CD4-positive, alpha-beta T cell (primary cell): ENCODE data around the gene CYS1. TPM values are rescaled to one million over a fixed set of nuclear protein-coding genes. Genes with fewer than 3 reads are reported as not detected.
A peak's percentile ranks its signal among the peaks of the same experiment; 100 is the strongest.
"Not testable (repeated sequence)": the region's sequence is repeated elsewhere in the genome, so short reads cannot be mapped to it uniquely, and the experiment has no call there.

Source experiments
- ATAC-seq: fragments of 200-7000 bp; cut with Tn5 transposase; one replicate; pipeline ENCODE4 v1.10.0; 2022; ENCODE audit warnings: mild to moderate bottlenecking; ENCODE audit not compliant: poor library complexity
- CTCF ChIA-PET: fragments of 350-600 bp; sonication (Branson Sonifier 250); formaldehyde crosslinking; loops from one replicate; lab custom pipeline; 2021; ENCODE audit warnings: antibody characterized with exemption, inconsistent platforms; lab: Charles Lee
- POLR2A ChIA-PET: fragments of 350-600 bp; sonication (Branson Sonifier 250); formaldehyde crosslinking; loops from one replicate; lab custom pipeline; 2021; ENCODE audit warnings: antibody characterized with exemption, inconsistent platforms; lab: Charles Lee
- DNase-seq, 14 experiments: peaks; one replicate each; pipeline ENCODE4 v3.0.0-alpha.2; 2013 to 2020; ENCODE audit warnings: mixed read lengths in 2 of 14
- H3K27ac ChIP-seq, 2 donors: one replicate each; pipeline versions ENCODE4 v1.5.1 to v1.7.0; 2013; ENCODE audit warnings: low read length in 2 of 2, low read depth in 1 of 2, mild to moderate bottlenecking in 1 of 2
- H3K27me3 ChIP-seq, 2 experiments: 1 replicate in 1 of 2; 2 replicates in 1 of 2; pipeline versions ENCODE4 v1.6.1 to v1.7.0; 2013; ENCODE audit warnings: low read length in 2 of 2, control low read depth in 1 of 2, mild to moderate bottlenecking in 1 of 2, moderate library complexity in 1 of 2; ENCODE audit not compliant: insufficient read depth in 2 of 2, control insufficient read depth in 1 of 2
- H3K36me3 ChIP-seq: one replicate; pipeline ENCODE4 v1.6.1; 2013; ENCODE audit warnings: low read length, control low read depth; ENCODE audit not compliant: insufficient read depth
- H3K4me1 ChIP-seq: one replicate; pipeline ENCODE4 v1.6.1; 2013; ENCODE audit warnings: low read length, control low read depth; ENCODE audit not compliant: insufficient read depth
- H3K4me3 ChIP-seq: one replicate; pipeline ENCODE4 v1.5.1; 2013; ENCODE audit warnings: mild to moderate bottlenecking, low read length, moderate library complexity
- H3K9me3 ChIP-seq, 2 experiments: 1 replicate in 1 of 2; 2 replicates in 1 of 2; pipeline versions ENCODE4 v1.6.1 to v1.7.0; 2013; ENCODE audit warnings: low read length in 2 of 2, mild to moderate bottlenecking in 2 of 2, control low read depth in 1 of 2, moderate library complexity in 1 of 2; ENCODE audit not compliant: control insufficient read depth in 1 of 2, insufficient read depth in 1 of 2
- H3K27ac Mint-ChIP-seq: one replicate; pipeline ENCODE4 v1.8.0; 2020; ENCODE audit warnings: mixed read lengths
- H3K27me3 Mint-ChIP-seq: one replicate; pipeline ENCODE4 v1.8.0; 2021; ENCODE audit warnings: mixed read lengths
- H3K36me3 Mint-ChIP-seq: one replicate; pipeline ENCODE4 v1.8.0; 2021; ENCODE audit warnings: low read depth, mixed read lengths
- H3K4me1 Mint-ChIP-seq: one replicate; pipeline ENCODE4 v1.8.0; 2021; ENCODE audit warnings: low read depth, mixed read lengths
- H3K4me3 Mint-ChIP-seq: one replicate; pipeline ENCODE4 v1.8.0; 2020; ENCODE audit warnings: mild to moderate bottlenecking, mixed read lengths
- H3K9me3 Mint-ChIP-seq: one replicate; pipeline ENCODE4 v1.8.0; 2020; ENCODE audit warnings: mixed read lengths
- intact Hi-C, 2 experiments: fragments of 100-400 bp; cut with DNase I in 1 of 2; cut with micrococcal nuclease in 1 of 2; formaldehyde crosslinking; loops; one replicate each; pipeline versions ENCODE4 v1.15.1 to v1.9.0; 2023 to 2025; cut with DNase I, micrococcal nuclease
- total RNA-seq, 174 experiments: library from RNA in 2 of 174; stranded (reverse) in 2 of 174; gene quantifications; one replicate each; pipeline ENCODE4 v1.2.3 and lab custom pipeline; 2021 to 2026
- TF ChIP-seq, protein P1 (sequence below): fragments of 200-600 bp; IDR thresholded peaks from one replicate; pipeline ENCODE4 v1.8.0; 2022; ENCODE audit warnings: antibody characterized with exemption, mild to moderate bottlenecking

CYS1 gene
- total RNA-seq, 2 experiments from 2014 or later = not detected

DNA sequence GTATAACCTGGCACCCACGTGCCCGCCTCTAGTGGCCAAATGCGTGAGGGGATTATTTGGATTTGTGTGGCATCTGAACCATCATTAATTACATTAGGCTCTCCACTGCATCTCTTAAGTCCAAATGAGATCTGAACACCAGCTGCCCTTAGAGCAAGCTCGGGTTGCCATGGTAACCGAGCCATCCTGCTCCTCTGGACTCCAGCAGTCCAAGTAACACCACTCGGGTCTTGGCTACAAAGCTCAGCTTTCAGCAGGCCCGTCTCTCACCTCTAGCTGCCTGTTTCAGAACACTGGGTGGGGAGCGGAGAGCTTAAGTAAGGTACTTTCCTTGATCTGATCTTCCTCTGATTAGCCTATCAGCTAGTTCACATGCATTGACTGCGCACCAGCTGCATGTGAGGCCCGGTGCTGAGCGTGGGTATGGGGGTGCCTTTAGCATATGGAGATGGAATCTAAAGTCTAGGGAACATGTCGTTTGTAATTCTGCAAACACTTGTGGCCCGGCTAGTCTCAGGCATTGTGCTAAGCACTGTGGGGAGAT, 14.1 kb upstream of the CYS1 start:
- H3K36me3 ChIP-seq = no peaks in the 10 kb centered on the region
- H3K27me3 ChIP-seq = peaks cover 35 to 42% of the 10 kb centered on the region in 2 experiments
- no peaks in the 10 kb centered on the region for H3K9me3 Mint-ChIP-seq
- H3K4me1 Mint-ChIP-seq = peaks cover 14% of the 10 kb centered on the region
- DNase-seq (no peak), ATAC-seq (no peak)
- H3K36me3 Mint-ChIP-seq = no peaks in the 10 kb centered on the region
- no peak overlapping the region for H3K27ac ChIP-seq
- H3K4me1 ChIP-seq = peaks cover 10% of the 10 kb centered on the region
- H3K9me3 ChIP-seq = peaks cover 0 to 7% of the 10 kb centered on the region in 2 experiments
- H3K27ac Mint-ChIP-seq = no peak overlapping the region
- CTCF ChIA-PET = interaction anchor here (1.2 kb wide), 2 partner anchors 12 to 22 kb away, joined by 3 to 4 read pairs; no protein-coding TSS in a partner anchor
- POLR2A ChIA-PET = no interaction called here
- TF ChIP-seq, protein P1, sequence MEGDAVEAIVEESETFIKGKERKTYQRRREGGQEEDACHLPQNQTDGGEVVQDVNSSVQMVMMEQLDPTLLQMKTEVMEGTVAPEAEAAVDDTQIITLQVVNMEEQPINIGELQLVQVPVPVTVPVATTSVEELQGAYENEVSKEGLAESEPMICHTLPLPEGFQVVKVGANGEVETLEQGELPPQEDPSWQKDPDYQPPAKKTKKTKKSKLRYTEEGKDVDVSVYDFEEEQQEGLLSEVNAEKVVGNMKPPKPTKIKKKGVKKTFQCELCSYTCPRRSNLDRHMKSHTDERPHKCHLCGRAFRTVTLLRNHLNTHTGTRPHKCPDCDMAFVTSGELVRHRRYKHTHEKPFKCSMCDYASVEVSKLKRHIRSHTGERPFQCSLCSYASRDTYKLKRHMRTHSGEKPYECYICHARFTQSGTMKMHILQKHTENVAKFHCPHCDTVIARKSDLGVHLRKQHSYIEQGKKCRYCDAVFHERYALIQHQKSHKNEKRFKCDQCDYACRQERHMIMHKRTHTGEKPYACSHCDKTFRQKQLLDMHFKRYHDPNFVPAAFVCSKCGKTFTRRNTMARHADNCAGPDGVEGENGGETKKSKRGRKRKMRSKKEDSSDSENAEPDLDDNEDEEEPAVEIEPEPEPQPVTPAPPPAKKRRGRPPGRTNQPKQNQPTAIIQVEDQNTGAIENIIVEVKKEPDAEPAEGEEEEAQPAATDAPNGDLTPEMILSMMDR = no peak
- H3K4me3 Mint-ChIP-seq = no peak overlapping the region
- H3K4me3 ChIP-seq = no peak overlapping the region
- H3K27me3 Mint-ChIP-seq = peaks cover 79% of the 10 kb centered on the region
- intact Hi-C loops = no loop called here

DNA sequence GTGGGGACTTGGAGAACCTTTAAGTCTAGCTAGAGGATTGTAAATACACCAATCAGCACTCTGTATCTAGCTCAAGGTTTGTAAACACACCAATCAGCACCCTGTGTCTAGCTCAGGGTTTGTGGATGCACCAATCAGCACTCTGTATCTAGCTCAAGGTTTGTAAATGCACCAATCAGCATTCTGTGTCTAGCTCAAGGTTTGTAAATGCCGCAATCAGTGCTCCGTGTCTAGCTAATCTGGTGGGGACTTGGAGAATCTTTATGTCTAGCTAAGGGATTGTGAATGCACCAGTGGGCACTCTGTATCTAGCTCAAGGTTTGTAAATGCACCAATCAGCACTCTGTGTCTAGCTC, 11.7 kb upstream of the CYS1 start:
- H3K9me3 ChIP-seq, H3K4me3 Mint-ChIP-seq, DNase-seq, intact Hi-C loops, H3K36me3 ChIP-seq, ATAC-seq, H3K36me3 Mint-ChIP-seq, H3K27ac ChIP-seq, H3K9me3 Mint-ChIP-seq, H3K4me1 ChIP-seq, H3K27ac Mint-ChIP-seq: not testable (repeated sequence)
- CTCF ChIA-PET = interaction anchor here (1.4 kb wide), 1 partner anchor 19 kb away, joined by 6 read pairs; no protein-coding TSS in a partner anchor
- Mint-ChIP-seq H3K4me1 (peaks cover 14% of the 10 kb centered on the region), H3K27me3 (peaks cover 82% of the 10 kb centered on the region)
- peak overlapping the region; percentile 16 for H3K4me3 ChIP-seq
- POLR2A ChIA-PET = interaction anchor here (2.0 kb wide), 1 partner anchor 11 kb away, joined by 5 read pairs; no protein-coding TSS in a partner anchor
- peaks cover 40 to 55% of the 10 kb centered on the region in 2 experiments for H3K27me3 ChIP-seq

DNA sequence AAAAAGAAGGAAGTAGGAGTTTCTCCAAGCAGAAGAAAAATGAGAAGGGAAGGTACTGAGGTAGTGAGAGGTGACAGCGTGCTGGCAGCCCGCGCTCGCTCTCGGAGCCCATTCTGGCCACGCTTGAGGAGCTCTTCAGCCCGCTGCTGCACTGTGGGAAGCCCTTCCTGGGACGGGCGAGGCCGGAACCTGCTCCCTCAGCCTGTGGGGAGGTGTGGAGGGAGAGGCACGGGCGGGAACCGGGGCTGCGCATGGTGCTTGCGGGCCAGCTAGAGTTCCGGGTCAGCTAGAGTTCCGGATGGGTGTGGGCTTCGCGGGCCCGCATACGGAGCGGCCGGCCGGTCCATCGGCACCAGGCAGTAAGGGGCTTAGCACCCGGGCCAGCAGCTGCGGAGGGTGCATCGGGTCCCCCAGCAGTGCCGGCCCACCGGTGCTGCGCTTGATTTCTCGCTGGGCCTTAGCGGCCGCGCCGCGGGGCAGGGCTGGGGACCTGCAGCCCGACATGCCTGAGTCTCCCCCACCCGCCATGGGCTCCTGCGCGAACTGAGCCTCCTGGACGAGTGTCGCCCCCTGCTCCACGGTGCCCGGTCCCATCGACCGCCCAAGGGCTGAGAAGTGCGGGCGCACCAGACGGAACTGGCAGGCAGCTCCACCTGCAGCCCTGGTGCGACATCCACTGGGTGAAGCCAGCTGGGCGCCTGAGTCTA, 11.1 kb upstream of the CYS1 start:
- ChIA-PET CTCF (interaction anchor here (1.4 to 3.0 kb wide), 2 partner anchors 19 kb away, joined by 6 to 13 read pairs; no protein-coding TSS in a partner anchor), POLR2A (interaction anchor here (2.0 kb wide), 1 partner anchor 10 kb away, joined by 5 read pairs; no protein-coding TSS in a partner anchor)
- Histone ChIP-seq H3K27ac (no peak overlapping the region), H3K27me3 (peaks cover 40 to 55% of the 10 kb centered on the region in 2 experiments), H3K4me1 (peaks cover 7% of the 10 kb centered on the region), H3K4me3 (peak overlapping the region; percentile 16), H3K36me3 (no peaks in the 10 kb centered on the region), H3K9me3 (peaks cover 0 to 7% of the 10 kb centered on the region in 2 experiments)
- DNase-seq (peak in 5 of 14 experiments; percentile 16 to 35 (median 22)), ATAC-seq (peak; percentile 44)
- Mint-ChIP-seq H3K4me3 (peak overlapping the region; percentile 58), H3K4me1 (peaks cover 14% of the 10 kb centered on the region), H3K9me3 (no peaks in the 10 kb centered on the region), H3K36me3 (no peaks in the 10 kb centered on the region), H3K27ac (no peak overlapping the region), H3K27me3 (peaks cover 85% of the 10 kb centered on the region)
- TF ChIP-seq, protein P1 = no peak
- intact Hi-C loops = no loop called here
